NCI-H524 treated with DMSO at 0.1 percent for 48 hours (cell line): ENCODE measurements around the gene GABBR2.
A peak's percentile ranks its signal among the peaks of the same experiment; 100 is the strongest.

Source experiments
- DNase-seq: peaks from one replicate; lab custom pipeline; 2025; lab: John Stamatoyannopoulos, UW

The GABBR2 gene

DNA sequence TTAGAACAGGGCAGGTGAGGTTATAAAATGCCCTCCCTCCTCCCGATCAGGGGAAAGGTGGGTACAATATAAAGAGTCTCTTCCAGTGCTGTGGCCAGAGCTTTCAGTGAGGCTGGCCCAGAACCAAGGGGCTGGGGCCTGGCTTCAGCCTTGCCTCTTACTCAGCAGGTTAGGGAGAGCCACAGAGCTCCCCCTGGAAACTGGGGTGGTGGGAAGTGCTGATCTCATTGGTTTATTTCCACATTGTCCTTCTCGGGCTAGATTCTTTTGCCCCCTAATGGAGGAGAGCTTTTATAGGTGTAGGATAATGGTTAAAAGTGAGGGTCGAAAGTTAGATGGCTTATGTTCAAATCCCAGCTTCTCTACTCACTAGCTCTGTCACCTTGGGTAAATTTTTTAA, 266.6 kb downstream of the GABBR2 start:
- DNase-seq = no peak

DNA sequence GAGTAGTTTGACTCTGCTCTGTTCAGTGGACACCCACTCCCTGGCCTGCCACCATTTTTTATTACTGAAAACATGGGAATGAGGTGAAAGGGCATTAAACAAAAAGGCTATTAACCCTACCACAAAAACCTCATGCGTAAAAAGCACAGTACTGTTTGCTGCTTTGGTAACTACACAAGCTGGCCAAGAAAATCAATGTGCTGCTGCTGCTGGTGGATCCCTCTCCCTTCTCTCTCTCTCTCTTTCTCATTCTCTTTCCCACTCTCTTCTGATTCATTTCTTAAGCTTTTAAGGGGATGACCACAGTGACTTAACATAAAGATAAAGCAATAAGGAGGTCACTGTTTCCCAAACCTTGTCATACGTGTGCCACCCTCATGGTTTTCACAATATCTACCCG, 270.1 kb downstream of the GABBR2 start:
- DNase-seq = no peak

DNA sequence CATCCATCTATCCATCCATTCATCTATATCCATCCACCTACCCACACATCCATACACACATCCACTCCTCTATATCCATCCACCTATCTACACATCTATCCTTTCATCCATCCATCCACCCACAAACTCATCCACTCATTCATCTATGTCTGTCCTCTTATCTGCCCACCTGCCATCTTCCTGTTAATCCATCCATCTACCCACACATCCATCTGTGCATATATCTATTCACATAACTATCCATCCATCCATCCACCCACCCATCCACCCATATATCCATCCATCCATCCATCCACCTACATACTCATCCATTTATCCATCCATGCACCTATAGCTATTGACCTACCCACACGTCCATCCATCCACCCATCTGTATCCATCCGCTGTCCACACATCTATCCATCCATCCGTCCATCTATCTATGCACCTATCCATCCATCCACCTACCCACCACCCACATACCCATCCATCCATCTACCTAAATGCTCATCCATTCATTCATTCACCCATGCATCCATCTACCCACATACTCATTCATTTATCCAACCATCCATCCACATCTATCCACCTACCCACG, 271.2 kb downstream of the GABBR2 start:
- DNase-seq = no peak

DNA sequence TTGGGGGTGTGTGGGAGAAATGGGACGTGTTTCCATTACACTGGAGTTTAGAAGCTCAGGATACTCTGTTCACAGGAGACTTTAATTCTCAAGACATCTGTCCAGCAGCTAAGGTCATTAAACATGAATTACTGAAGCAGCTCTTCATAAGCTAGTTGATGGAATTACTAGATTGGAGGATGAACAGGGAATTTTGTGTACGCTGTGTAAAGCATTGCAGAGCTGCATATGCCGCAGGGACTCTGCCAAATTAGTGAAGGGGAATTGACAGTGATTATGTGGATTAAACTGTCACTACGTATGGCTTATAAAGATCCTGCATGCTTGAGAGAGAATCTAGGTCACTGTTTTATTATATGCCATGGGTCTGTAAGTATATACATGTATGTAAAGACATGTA, 275.8 kb downstream of the GABBR2 start:
- peak; percentile 92 for DNase-seq

DNA sequence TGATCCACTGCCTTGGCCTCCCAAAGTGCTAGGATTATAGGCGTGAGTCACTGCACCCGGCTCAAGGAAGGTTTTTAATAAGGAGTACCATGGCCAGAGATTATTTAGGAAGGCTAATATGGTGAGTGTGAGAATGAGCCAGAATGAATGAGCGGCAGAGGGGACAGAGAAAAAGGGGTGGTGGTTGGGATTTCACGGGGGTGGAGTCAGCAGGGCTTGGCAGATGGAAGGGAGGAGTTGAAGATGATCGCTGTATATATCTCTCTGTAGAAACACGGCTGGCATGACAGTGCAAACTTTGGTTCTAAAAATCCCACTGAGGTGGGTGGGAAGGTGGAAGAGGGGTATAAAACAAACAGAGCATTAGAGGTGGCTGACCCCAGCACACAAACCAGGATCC, 276.6 kb downstream of the GABBR2 start:
- DNase-seq = peak; percentile 53

DNA sequence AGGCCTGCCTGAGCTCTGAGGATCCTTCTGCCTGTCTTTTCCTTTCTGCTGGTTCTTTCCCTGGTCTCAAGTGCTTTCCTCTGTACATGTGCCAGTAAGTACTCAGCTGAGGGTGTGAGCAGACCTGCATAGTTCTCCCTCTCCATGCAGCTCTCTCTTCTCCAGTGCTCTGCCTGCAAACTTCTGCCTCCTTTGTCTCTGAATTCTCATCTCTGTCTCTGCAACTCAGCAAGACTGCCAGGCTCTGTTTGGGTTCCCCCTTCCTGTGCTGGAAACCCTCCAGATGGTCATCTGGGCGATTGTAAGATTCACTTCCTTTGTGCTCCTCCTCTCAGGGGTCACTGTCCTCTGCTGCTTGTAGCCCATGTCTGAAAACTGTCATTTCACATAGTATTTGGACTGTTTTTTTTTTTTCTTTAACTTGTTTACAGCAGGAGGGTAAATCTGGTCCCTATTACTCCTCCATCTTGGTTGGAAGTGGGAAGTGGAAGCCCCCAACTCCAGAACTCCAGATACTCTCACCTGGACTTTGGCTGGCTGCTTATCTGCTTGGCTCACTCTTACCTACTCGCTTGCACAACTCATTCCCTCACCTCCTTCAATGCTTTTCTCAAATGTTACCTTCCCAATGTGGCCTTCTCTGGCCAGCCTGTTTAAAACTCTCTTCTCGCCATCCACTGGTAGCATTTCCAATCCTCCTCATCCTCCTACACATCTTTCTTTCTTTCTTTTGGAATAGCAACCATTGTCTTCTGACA, 278.0 kb downstream of the GABBR2 start:
- no peak for DNase-seq

DNA sequence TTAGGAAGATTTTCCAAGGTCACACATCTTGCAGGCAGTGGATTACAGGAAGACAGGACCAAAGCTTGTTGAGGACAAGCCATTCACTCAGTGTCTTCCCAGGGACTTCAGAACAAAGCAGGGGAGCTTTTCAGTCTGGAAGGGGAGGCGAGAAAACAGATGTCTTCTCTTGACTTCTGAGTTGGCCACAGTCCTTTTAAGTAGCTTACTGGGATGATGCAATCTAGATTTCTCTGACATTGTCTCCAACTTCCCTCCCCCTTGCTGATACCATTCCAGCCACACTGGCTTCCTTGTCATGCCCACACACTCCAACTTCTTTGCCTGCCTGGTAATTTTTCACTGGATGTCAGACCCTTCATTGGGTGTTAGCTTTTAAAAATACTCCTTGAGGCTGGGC, 279.1 kb downstream of the GABBR2 start:
- peak; percentile 14 for DNase-seq

DNA sequence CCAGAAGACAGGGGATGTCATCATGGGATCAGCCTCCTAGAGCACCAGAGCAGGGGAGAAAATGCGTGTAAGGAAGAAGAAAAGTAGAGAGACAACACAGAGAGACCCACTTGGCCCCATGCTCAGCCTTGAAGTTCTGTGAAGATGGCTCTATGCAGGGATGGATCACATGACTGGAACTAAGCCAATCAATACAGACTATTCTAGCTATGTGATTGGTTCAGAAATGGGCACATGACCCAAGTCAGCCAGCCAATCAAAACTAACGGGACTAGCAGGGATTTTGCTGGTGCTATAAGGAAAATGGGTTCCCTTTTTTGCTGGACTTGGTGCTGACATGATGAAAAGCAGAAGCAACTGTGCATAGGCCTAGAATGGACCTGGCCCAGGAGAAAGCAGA, 280.3 kb downstream of the GABBR2 start:
- no peak for DNase-seq

DNA sequence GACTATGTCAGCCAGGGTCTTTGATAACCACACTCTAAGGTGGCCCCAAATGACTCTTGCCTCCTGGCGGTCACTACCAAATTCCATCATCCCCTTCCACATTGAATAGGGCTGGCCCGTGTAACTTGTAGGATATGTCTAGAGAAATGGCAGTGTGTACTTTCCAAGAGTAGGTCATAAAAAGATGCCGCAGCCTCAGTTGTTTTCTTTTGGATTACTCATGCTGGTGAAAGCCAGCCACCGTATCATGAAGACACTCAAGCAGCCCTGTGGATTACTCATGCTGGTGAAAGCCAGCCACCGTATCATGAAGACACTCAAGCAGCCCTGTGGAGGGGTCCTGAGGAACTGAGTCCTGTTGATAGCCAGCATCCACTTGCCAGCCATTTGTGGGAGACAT, 281.2 kb downstream of the GABBR2 start:
- DNase-seq = no peak

DNA sequence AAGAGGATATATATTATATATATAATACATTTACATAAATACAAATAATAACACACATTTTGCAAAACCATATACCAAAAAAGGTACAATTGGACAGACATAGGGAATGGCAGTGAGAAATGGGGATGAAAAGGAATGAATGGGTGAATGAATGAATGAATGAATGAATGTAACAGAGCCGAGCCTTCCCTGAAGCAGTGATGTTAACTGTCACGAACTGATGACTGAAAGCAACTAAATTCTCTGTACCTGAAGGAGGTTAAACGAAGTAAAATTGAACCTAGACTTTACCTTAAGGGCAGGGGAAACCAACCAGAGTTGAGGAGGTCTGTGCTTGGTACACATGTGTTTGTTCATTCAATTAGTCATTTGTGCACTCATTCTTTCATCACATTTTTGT, 283.7 kb downstream of the GABBR2 start:
- DNase-seq = no peak

DNA sequence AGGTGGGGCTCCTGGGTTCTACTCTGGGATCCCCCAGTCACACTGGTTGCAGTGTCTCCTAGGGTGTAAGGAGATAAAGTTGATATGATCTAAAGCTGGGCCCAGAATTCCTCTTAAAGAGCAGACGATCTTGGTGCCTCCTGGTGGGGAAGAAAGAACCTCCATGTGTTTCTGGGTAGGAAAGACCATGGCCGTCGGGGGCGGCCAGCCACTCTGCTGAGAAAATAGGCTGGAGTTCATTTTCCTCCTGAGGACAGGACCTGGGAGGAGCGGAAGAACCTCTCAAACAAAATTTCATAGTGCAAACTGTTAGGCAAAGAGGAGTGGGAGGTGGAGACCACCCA, 289.5 kb downstream of the GABBR2 start:
- no peak for DNase-seq

DNA sequence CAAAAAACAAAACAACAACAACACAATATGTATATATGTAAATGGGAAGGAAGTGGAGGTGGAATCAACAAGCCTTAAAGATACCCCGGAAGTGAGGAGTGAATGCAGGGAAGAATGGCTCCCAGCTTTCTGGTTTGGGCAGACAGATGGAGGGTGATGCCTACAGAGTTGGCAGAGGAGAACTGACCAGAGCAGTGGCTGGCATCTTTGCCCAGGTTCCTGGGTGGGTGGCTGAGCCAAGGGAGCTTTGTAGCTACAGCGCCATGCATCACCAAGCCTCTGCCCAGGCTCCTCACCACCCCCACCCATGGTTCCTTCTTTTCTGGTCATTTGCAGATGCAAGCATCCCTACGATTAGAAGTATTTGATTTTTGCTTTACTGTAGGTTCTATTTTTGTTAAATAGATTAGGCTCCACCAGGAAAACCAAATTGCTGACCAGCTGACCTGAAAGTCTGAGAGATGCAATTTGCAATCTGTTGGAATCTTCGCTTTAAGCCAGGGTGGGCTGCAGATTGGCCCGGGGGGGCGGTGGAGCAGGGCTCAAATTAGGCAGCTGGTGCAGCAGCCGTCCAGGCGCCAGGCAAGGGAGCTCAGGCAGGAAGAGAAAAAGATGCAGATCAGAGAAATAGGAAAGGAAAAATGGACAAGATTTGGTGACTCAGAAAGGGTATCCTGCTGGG, 290.0 kb downstream of the GABBR2 start:
- no peak for DNase-seq

DNA sequence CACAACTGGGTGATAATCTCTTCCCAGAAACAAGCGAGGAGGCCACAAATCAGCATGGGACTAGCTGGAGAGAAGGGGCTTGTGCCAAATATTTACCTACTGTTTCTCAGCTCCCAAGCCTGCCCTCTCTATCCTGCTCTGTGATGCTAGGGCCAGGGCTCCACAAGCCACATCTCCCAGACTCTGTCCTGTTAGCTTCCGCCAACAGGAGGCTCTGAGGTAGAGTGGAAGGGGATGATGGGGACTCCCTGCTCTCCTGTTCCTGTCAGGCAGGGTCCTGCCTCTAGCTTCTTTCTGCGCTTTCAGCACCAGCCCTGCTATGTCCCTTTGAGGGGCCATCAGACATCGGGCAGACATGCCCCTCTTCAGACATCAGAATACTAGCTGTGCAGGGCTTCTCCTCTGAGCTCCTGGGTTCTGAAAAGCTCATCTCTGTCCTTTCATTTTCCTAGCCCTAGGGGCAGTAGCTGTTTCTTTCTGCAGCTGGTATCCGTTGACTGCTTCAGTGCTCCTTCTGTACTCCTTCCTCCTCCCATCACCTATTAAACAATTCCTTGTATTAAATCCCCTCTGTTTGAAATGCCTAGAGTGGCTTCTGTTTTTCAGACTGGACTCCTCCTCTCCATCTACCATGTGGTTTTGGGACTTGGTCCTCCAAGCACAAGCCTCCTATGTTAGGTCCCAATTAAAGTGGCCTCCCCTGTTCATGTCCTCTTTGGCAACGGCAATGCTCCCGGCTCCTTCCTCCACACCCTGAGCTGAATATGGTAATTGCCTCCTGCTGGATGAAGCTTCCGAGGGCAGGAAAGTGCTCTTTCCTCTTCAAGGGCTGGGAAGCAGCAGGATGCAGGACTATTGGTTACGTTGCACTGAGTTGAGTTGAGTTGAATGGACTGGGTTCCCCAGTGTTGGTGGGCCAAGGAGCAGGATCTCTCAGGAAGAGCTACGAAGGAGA, 292.2 kb downstream of the GABBR2 start:
- no peak for DNase-seq

DNA sequence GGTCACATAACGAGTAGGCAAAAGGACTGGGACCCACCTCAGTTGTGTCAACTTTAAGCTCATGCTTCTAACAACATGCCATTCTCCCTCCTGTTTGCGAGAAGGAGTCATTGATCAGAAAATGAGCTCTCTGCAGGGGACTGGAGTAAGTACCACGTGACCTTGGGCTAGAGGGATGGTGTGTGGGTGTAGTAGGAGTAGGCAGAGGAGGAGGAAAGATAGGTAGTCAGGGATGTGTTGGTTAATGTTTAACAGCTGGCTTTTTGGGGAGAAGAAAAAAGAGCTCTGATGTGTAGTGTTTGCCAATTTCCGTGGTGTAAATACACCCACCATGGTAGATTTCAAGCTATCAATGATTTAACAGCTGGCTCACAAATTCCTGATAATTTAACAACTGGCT, 293.0 kb downstream of the GABBR2 start:
- DNase-seq = no peak

DNA sequence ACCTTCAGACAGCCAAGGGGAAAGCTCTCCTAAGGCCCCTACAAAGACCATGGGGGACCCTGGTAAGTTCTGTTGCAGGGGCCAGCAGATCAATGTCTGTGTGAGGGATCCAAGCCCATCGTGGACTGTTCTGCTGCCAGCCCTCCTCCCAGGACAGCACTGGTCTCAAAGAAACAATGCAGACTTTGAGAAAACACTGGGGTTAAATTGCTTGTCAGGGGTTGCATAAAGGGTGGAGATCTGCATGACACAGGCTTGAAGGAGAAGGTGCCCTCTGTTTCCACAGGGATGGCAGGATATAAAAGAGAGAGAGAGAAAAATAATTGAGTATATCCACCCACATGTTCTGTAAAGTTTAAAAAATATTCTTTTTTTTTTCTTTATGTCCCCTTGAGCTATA, 295.7 kb downstream of the GABBR2 start:
- DNase-seq = no peak

DNA sequence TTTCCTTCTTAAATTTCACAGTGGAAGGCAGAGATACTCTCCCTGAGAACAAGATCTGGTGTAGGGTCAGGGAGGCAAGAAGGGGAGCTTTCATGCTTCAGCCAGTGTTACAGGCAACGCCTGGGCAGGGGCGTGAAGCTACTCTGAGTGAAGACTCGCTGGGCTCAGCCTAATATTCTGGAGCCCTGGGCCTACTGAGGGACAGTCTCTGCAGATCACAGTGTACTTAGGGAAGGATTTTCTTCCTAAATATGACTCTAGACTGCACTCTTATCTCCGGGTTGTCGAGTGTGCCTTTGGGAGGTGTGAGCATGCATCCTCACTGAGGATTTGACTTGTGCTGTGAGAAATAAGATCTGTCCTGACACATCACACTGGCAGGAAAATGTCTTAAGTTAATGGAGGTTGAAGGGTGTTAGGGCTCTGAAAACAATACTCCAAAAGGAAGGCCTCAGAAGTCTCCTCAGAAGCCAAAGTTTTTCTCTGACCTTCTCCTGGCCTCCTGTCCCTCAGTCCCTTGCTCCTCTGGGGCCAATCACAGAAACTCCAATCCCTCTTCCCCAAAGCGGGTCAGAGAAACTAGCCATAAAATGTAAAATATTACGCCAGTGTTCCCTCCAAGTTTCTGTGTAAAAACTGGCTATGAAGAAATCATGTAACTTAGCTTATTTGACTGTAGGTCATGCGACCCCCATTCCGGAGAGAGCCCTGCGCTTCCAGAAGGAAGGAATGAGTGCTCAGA, 296.5 kb downstream of the GABBR2 start:
- no peak for DNase-seq

DNA sequence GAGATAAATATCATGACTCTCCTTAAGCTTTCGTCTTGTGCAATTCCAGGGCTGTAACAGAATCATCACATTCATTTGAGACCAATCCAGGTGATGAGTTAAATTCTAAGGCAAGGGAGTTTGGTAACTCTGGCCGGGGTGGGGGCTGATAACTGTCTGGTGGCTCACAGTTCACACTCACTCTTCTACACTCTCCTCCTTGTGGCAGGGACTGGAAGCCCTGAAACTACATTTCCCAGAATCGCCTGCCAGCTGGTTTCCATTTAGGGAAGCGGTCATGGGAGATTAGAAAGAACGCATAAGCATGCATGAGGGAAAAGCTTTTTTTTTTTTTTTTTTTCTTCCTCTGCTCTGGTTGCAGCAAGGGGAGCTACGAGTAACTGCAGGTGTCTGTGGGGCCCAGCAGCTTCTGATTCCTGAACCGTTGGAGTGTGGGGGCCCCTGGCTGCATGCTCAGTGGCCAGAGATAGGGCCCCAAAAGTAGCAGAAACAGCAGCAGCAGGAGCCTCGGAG, 298.5 kb downstream of the GABBR2 start:
- peak; percentile 52 for DNase-seq

DNA sequence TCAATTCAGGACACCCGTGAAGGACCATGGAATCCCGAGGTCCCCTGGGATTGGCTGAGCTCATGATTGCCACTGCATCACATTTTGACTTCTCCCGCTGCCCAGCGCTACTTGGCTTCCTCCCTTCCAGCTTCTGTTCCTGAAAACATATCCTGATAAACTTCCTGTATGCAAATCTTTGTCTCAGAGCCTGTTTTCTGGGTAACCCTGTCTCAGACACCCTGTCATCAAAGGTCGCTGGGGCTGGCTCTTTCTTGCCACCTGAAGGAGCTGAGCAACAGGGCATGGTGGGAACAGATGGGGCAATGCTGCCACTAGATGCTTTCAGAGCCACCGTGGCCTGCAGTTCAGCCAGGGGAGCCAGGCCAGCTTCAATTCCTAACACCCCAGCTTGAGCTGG, 299.0 kb downstream of the GABBR2 start:
- DNase-seq = no peak

DNA sequence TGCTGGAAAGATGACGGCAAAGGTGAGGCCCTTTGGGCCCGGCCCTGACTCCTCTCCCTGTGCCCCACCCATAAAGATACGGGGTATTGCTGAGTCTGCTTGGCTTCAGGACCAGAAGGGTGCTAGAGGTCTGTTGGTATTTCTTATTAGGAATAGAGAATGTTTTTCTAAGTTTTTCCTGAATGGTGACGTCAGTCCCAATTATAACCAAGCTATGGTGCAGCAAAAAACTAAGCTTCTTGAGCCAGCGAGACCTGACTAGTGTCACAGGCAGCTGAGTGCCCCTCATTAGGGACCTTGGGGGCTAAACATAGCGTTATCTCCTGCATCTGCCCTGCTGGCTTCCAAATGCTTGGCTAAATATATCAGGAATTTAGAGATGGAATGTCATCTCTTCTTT, 302.3 kb downstream of the GABBR2 start:
- DNase-seq = no peak

DNA sequence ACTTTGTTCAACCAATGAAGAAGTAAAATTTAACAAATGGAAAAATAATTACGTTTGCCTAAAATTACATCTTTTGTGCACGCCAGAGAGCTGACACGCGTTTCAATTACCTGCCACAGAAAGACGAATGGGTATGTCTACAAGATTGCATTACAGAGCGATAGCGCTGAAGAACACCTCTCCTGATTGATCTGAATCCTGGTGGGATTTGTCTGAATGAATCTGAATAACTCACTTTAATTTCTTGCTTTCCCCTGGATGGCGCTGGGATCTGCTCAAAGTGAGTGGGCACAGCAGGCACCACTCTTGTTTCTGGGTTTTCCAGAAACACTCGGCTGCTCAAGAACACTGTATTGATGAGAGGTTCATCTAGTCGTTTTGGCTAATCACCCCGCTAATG, 304.5 kb downstream of the GABBR2 start:
- no peak for DNase-seq

DNA sequence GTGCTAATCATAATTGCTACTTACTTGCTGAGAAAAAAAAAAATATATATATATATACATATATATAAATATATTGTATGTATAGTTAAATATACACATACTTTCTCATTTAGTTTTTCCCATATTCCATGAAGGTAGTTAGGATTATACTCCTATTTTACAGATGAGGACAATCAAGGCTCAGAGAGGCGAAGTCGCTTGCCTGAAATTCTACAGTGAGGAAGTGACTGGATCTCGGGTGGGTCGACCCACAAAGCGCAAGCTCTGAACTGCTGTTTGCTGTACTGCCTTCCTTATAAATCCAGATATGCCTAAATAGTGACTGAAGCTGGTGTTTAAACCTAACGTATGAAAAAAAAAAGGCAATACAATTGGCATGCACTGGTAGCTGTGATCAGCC, 305.0 kb downstream of the GABBR2 start:
- no peak for DNase-seq
